ENCODE measurements around the gene C21orf91.

The C21orf91 gene

DNA sequence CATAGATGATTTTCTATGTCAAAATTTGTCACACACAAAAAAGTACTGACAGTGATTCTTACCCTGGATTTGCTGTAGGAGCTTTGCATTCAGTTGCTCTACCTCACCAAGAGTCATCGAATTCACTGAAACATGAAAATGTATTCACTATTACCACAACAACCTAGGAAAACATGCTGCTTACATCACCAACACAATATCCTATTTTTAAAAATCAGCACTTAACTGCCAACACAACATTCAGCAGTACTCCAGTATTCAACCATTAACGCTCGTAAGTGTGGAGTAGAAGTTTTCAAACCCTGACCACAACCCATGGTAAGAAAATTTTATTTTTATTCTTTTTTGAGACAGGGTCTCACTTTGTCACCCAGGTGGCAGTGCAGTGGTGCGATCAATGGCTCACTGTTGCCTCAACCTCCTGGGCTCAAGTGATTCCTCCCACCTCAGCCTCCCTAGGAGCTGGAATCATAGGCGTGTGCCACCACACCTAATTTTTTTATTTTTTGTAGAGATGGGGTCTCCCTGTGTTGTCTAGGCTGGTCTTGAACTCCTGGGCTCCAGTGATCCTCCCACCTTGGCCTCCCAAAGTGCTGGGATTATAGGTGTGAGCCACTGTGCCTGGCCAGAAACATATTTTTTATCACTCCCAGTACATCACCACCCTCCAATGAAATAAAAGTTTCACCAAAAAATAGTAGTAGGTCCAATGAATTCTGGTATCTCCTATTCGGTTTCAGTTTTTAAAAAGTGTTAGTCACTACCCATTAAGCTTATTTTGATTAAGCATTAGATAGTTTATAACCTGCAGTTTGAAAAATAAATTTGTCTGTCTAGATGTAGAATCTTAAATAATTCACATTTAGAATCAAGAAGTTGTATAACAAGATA lies 23.8 kb downstream of the C21orf91 start:
- no peak for TF ChIP-seq FOXM1 (IDR thresholded peaks at IDR 0.05; ENCODE audit: borderline replicate concordance)
- no peak for TF ChIP-seq ELF4 (IDR thresholded peaks at IDR 0.05)
- DNase-seq (ENCODE audit: extremely low spot score) = no peak
- CTCF ChIA-PET = no interaction called here
- POLR2A ChIA-PET = interaction anchor here (1.1 kb wide), 1 partner anchor 23 kb away, joined by 3 read pairs; no protein-coding TSS in a partner anchor

DNA sequence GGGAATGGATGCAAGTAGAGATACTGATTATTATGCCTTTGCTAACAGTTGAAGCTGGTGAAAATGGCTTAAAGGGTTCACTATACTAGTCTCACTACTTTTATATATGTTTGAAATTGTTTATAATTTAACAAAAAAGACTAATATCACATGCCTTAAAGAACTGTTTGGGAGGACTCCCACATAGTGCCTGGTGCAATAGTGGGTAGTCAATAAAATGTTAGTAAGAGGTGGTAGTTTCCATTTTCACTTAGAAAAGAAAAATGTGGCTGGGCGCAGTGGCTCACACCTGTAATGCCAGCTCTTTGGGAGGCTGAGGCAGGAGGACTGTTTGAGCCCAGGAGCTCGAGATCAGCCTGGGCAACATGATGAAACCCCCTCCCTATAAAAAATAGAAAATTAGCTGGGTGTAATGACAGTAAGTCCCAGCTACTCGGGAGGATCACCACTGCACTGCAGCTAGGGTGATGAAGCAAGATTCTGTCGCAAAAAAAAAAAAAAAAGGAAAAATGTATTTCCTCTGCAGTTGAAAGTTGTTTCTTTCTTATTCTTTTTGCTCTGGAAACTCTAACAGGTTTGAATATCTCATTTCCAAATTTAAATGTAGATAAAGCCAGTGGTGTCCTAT lies 24.5 kb downstream of the C21orf91 start:
- ChIA-PET CTCF (no interaction called here), POLR2A (no interaction called here)
- no peak for DNase-seq (ENCODE audit: extremely low spot score)
- TF ChIP-seq TARDBP (IDR thresholded peaks at IDR 0.05) = no peak
- no peak for TF ChIP-seq FOXK2 (IDR thresholded peaks at IDR 0.05)
- no peak for TF ChIP-seq L3MBTL2 (conservative IDR thresholded peaks at IDR 0.05)
- TF ChIP-seq SUZ12 (IDR thresholded peaks at IDR 0.05) = no peak
- no peak for TF ChIP-seq NFRKB (IDR thresholded peaks at IDR 0.05)
- TF ChIP-seq HDGF (IDR thresholded peaks at IDR 0.05; ENCODE audit: borderline replicate concordance) = no peak
- no peak for TF ChIP-seq CTBP1 (IDR thresholded peaks at IDR 0.05; ENCODE audit: borderline replicate concordance)
- no peak for TF ChIP-seq ELF4 (IDR thresholded peaks at IDR 0.05)
- no peak for TF ChIP-seq ARNT (IDR thresholded peaks at IDR 0.05)
- TF ChIP-seq FOXA1 (IDR thresholded peaks at IDR 0.05) = no peak
- no peak for TF ChIP-seq LEF1 (IDR thresholded peaks at IDR 0.05; ENCODE audit: borderline replicate concordance)
- TF ChIP-seq FOXM1 (IDR thresholded peaks at IDR 0.05; ENCODE audit: borderline replicate concordance) = no peak
- TF ChIP-seq, protein P1, sequence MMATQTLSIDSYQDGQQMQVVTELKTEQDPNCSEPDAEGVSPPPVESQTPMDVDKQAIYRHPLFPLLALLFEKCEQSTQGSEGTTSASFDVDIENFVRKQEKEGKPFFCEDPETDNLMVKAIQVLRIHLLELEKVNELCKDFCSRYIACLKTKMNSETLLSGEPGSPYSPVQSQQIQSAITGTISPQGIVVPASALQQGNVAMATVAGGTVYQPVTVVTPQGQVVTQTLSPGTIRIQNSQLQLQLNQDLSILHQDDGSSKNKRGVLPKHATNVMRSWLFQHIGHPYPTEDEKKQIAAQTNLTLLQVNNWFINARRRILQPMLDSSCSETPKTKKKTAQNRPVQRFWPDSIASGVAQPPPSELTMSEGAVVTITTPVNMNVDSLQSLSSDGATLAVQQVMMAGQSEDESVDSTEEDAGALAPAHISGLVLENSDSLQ (IDR thresholded peaks at IDR 0.05) = no peak
- TF ChIP-seq BHLHE40 (IDR thresholded peaks at IDR 0.05; ENCODE audit: borderline replicate concordance) = no peak
- TF ChIP-seq SP1 (IDR thresholded peaks at IDR 0.05) = no peak
- TF ChIP-seq ZNF384 (IDR thresholded peaks at IDR 0.05) = no peak

DNA sequence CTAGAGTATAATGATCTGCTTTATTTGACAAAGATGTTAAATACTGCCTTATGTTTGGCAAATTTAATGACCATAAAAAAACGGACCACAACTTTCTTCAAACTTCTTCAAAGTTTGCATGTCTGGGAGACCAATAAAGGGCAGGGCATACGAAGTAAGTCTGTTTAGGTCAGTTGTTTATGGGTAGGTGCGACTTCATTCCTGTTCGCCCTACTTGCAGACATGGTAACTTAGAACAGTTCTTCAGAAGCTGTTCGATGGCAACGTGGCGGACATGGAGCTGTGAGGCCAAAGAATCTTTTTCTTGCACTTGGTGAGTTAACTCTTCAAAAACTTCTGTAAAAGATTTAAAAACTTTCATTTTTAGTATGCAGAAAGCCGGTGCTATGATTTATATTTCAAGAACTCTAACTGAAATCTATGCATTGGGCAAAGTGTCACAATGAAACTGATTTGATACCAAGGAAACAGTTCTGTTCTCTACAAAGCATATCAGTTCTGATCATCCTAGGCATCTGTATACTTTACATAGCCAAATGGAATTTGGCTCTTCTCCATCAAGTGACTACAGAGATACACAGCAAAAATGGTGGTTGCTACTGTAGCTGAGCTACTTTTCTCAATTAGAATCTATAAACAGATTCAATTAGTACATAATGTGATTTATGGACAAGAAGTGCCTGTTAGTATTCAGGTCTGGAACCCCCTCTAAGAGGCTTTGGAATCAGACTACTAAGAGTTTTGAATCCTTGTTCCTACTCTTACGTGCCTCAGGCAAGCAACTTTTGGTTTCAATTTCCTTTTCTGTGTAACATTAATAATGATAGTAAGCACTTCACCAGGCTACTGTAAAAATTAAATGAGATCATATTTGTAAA lies 25.7 kb downstream of the C21orf91 start:
- ChIA-PET POLR2A (no interaction called here), CTCF (no interaction called here)
- DNase-seq (ENCODE audit: extremely low spot score) = no peak
- TF ChIP-seq LEF1 (IDR thresholded peaks at IDR 0.05; ENCODE audit: borderline replicate concordance) (no peak), HDGF (IDR thresholded peaks at IDR 0.05; ENCODE audit: borderline replicate concordance) (no peak), ARNT (IDR thresholded peaks at IDR 0.05) (no peak), BHLHE40 (IDR thresholded peaks at IDR 0.05; ENCODE audit: borderline replicate concordance) (no peak), L3MBTL2 (conservative IDR thresholded peaks at IDR 0.05) (no peak), FOXK2 (IDR thresholded peaks at IDR 0.05) (no peak), FOXM1 (IDR thresholded peaks at IDR 0.05; ENCODE audit: borderline replicate concordance) (no peak), NFRKB (IDR thresholded peaks at IDR 0.05) (no peak), TARDBP (IDR thresholded peaks at IDR 0.05) (no peak), SUZ12 (IDR thresholded peaks at IDR 0.05) (no peak), ELF4 (IDR thresholded peaks at IDR 0.05) (no peak), SP1 (IDR thresholded peaks at IDR 0.05) (no peak), FOXA1 (IDR thresholded peaks at IDR 0.05) (no peak), CTBP1 (IDR thresholded peaks at IDR 0.05; ENCODE audit: borderline replicate concordance) (no peak), ZNF384 (IDR thresholded peaks at IDR 0.05) (no peak)
- TF ChIP-seq, protein P1 (IDR thresholded peaks at IDR 0.05) = no peak

DNA sequence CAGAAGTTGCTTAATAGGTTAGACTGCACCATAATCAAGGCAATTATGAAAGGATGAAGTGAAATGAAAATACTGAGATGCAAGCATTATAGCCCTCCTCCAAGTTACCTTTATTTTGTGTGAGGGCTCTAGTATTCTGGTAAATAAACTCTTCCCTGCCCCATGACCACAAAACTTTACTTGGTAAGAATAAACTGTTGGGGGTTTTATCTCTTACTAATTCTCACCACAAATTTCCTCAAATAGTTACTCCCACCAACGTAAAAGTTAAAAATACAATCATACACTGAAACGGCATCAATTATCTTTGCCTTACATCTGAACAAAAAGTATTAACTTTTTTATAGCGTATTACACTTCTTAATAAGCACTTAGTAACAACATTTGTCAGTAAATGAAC lies 29.5 kb downstream of the C21orf91 start:
- ChIA-PET CTCF (interaction anchor here (0.6 kb wide), 1 partner anchor 110 kb away, joined by 3 read pairs; no protein-coding TSS in a partner anchor), POLR2A (no interaction called here)
- no peak for DNase-seq (ENCODE audit: extremely low spot score)
- TF ChIP-seq FOXK2 (IDR thresholded peaks at IDR 0.05) = no peak
- TF ChIP-seq ZNF384 (IDR thresholded peaks at IDR 0.05) = no peak
- no peak for TF ChIP-seq BHLHE40 (IDR thresholded peaks at IDR 0.05; ENCODE audit: borderline replicate concordance)
- no peak for TF ChIP-seq CTBP1 (IDR thresholded peaks at IDR 0.05; ENCODE audit: borderline replicate concordance)
- no peak for TF ChIP-seq FOXA1 (IDR thresholded peaks at IDR 0.05)
- TF ChIP-seq, protein P1 (IDR thresholded peaks at IDR 0.05) = no peak

DNA sequence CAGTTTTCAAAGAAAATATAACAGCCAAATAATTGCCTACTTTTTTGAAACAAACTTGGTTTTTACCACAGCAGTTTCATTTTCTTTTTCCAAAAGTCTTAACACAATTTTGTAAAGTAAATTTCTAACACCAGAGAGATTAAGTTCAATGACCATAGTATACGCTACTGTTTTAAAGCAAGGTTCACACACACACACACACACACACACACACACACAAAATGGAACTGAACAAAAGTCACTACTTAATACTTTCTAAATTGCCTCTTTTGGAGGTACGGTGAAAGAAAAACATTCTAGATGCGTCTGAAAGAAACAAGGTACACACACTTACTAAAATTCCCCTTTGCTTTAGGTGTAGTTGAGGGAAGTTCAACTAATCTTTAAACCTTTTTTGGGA lies 30.1 kb downstream of the C21orf91 start:
- ChIA-PET CTCF (no interaction called here), POLR2A (no interaction called here)
- no peak for TF ChIP-seq ARNT (IDR thresholded peaks at IDR 0.05)
- TF ChIP-seq LEF1 (IDR thresholded peaks at IDR 0.05; ENCODE audit: borderline replicate concordance) = no peak
- no peak for TF ChIP-seq FOXA1 (IDR thresholded peaks at IDR 0.05)
- no peak for TF ChIP-seq ELF4 (IDR thresholded peaks at IDR 0.05)
- TF ChIP-seq FOXM1 (IDR thresholded peaks at IDR 0.05; ENCODE audit: borderline replicate concordance) = no peak
- no peak for TF ChIP-seq BHLHE40 (IDR thresholded peaks at IDR 0.05; ENCODE audit: borderline replicate concordance)
- TF ChIP-seq, protein P1 (IDR thresholded peaks at IDR 0.05) = no peak
- no peak for TF ChIP-seq NFRKB (IDR thresholded peaks at IDR 0.05)
- TF ChIP-seq ZNF384 (IDR thresholded peaks at IDR 0.05) = no peak
- no peak for TF ChIP-seq L3MBTL2 (conservative IDR thresholded peaks at IDR 0.05)
- TF ChIP-seq FOXK2 (IDR thresholded peaks at IDR 0.05) = no peak
- no peak for TF ChIP-seq CTBP1 (IDR thresholded peaks at IDR 0.05; ENCODE audit: borderline replicate concordance)
- no peak for TF ChIP-seq SUZ12 (IDR thresholded peaks at IDR 0.05)
- no peak for TF ChIP-seq TARDBP (IDR thresholded peaks at IDR 0.05)
- DNase-seq (ENCODE audit: extremely low spot score) = no peak

Data from HEK293T (cell line).